Measurements from ENCODE around the gene SUSD6.

SUSD6 gene

GRCh38 chr14:69579476-69579875 lies 31.9 kb upstream of the SUSD6 start:
- no peak overlapping the region for H3K4me3 ChIP-seq (ENCODE audit: low read depth, low read length)
- in situ Hi-C loops (cut with HindIII; ENCODE audit: low sequenced_read_pairs): no loop called here
- TF ChIP-seq, protein P1, sequence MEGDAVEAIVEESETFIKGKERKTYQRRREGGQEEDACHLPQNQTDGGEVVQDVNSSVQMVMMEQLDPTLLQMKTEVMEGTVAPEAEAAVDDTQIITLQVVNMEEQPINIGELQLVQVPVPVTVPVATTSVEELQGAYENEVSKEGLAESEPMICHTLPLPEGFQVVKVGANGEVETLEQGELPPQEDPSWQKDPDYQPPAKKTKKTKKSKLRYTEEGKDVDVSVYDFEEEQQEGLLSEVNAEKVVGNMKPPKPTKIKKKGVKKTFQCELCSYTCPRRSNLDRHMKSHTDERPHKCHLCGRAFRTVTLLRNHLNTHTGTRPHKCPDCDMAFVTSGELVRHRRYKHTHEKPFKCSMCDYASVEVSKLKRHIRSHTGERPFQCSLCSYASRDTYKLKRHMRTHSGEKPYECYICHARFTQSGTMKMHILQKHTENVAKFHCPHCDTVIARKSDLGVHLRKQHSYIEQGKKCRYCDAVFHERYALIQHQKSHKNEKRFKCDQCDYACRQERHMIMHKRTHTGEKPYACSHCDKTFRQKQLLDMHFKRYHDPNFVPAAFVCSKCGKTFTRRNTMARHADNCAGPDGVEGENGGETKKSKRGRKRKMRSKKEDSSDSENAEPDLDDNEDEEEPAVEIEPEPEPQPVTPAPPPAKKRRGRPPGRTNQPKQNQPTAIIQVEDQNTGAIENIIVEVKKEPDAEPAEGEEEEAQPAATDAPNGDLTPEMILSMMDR (IDR thresholded peaks at IDR 0.05; ENCODE audit: low read depth, low read length): no peak
- no peak for DNase-seq (ENCODE audit: low read depth, low spot score)

- in situ Hi-C loops (cut with HindIII; ENCODE audit: low sequenced_read_pairs): no loop called here
- DNase-seq (ENCODE audit: low read depth, low spot score): peak; percentile 71
- no peak overlapping the region for H3K4me3 ChIP-seq (ENCODE audit: low read depth, low read length)
- TF ChIP-seq, protein P1 (IDR thresholded peaks at IDR 0.05; ENCODE audit: low read depth, low read length): peak; percentile 82
These were observed 31.3 kb upstream of the SUSD6 start for GRCh38 chr14:69580009-69580577.

GRCh38 chr14:69581316-69581935 lies 30.0 kb upstream of the SUSD6 start:
- in situ Hi-C loops (cut with HindIII; ENCODE audit: low sequenced_read_pairs): no loop called here
- TF ChIP-seq, protein P1 (IDR thresholded peaks at IDR 0.05; ENCODE audit: low read depth, low read length): no peak
- H3K4me3 ChIP-seq (ENCODE audit: low read depth, low read length): no peak overlapping the region
- no peak for DNase-seq (ENCODE audit: low read depth, low spot score)

GRCh38 chr14:69582212-69582611 lies 29.2 kb upstream of the SUSD6 start:
- H3K4me3 ChIP-seq (ENCODE audit: low read depth, low read length): no peak overlapping the region
- in situ Hi-C loops (cut with HindIII; ENCODE audit: low sequenced_read_pairs): no loop called here
- DNase-seq (ENCODE audit: low read depth, low spot score): peak; percentile 35
- TF ChIP-seq, protein P1 (IDR thresholded peaks at IDR 0.05; ENCODE audit: low read depth, low read length): no peak

- no peak for DNase-seq (ENCODE audit: low read depth, low spot score)
- in situ Hi-C loops (cut with HindIII; ENCODE audit: low sequenced_read_pairs): no loop called here
These were observed 28.6 kb upstream of the SUSD6 start for GRCh38 chr14:69582829-69583228.

GRCh38 chr14:69584389-69584788 lies 27.0 kb upstream of the SUSD6 start:
- in situ Hi-C loops (cut with HindIII; ENCODE audit: low sequenced_read_pairs): no loop called here
- H3K4me3 ChIP-seq (ENCODE audit: low read depth, low read length): no peak overlapping the region
- no peak for DNase-seq (ENCODE audit: low read depth, low spot score)
- TF ChIP-seq, protein P1 (IDR thresholded peaks at IDR 0.05; ENCODE audit: low read depth, low read length): no peak

More at GRCh38 chr14:69582829-69583228, 28.6 kb upstream of the SUSD6 start:
- TF ChIP-seq, protein P1 (IDR thresholded peaks at IDR 0.05; ENCODE audit: low read depth, low read length): no peak
- H3K4me3 ChIP-seq (ENCODE audit: low read depth, low read length): no peak overlapping the region

Measured in astrocyte of the spinal cord (primary cell).